ENCODE data around the gene CCL2.

The CCL2 gene

DNA sequence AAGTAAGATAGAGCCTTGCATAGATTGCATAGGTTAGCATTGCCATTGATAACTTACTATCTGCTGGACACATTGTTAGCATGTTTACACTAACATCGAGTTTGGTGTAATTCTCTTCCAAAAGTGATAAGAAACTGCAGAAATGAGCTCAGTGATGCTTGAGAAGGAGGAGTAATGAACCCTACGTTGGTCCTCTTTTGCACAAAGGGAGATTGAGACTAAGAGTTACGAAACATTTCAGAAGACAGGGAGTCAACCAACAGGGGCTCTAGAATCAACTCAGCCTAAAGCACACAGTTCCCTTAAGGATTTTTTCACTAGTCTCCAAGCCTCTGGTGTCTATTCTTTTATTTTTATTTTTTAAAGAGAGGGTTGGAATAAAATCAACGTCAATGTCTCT, 21.7 kb downstream of the CCL2 start:
- Mint-ChIP-seq H3K27me3 (ENCODE audit: low read depth) (peaks cover 3% of the 10 kb centered on the region), H3K4me1 (peaks cover 6% of the 10 kb centered on the region), H3K9me3 (no peaks in the 10 kb centered on the region), H3K27ac (no peak overlapping the region), H3K36me3 (ENCODE audit: low read depth) (no peaks in the 10 kb centered on the region), H3K4me3 (no peak overlapping the region)
- TF ChIP-seq, protein P1, sequence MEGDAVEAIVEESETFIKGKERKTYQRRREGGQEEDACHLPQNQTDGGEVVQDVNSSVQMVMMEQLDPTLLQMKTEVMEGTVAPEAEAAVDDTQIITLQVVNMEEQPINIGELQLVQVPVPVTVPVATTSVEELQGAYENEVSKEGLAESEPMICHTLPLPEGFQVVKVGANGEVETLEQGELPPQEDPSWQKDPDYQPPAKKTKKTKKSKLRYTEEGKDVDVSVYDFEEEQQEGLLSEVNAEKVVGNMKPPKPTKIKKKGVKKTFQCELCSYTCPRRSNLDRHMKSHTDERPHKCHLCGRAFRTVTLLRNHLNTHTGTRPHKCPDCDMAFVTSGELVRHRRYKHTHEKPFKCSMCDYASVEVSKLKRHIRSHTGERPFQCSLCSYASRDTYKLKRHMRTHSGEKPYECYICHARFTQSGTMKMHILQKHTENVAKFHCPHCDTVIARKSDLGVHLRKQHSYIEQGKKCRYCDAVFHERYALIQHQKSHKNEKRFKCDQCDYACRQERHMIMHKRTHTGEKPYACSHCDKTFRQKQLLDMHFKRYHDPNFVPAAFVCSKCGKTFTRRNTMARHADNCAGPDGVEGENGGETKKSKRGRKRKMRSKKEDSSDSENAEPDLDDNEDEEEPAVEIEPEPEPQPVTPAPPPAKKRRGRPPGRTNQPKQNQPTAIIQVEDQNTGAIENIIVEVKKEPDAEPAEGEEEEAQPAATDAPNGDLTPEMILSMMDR (IDR thresholded peaks at IDR 0.05; ENCODE audit: unreplicated experiment in 3 of 3): no peak

DNA sequence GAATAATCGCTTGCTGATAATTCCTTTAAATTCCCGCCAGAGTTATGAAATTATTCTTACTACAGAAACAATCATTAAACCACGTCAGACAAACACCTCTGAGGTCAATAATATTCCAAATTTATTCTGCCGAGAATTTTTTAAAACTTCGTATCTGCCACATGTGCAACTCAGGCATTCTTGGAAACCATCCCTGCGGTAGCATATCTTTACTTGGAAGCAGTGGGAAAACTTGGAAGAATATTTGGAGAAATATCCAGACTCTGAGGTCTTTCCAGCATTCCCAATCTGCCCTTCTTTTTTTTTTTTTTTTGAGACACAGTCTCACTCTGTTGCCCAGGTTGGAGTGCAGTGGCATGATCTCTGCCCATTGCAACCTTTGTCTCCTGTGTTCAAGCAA, 28.5 kb downstream of the CCL2 start:
- H3K27me3 Mint-ChIP-seq (ENCODE audit: low read depth): peaks cover 4% of the 10 kb centered on the region
- H3K4me3 Mint-ChIP-seq: no peak overlapping the region
- H3K36me3 Mint-ChIP-seq (ENCODE audit: low read depth): no peaks in the 10 kb centered on the region
- H3K4me1 Mint-ChIP-seq: peaks cover 6% of the 10 kb centered on the region
- H3K27ac Mint-ChIP-seq: no peak overlapping the region
- TF ChIP-seq, protein P1 (IDR thresholded peaks at IDR 0.05; ENCODE audit: unreplicated experiment in 3 of 3): no peak
- H3K9me3 Mint-ChIP-seq: no peaks in the 10 kb centered on the region

GRCh38 chr17:34285286-34285792, 30.3 kb downstream of the CCL2 start, which contains the start of gene CCL11:
CCL11 (plus strand) TSS chr17:34285742; CDS start chr17:34285809, 67 bp downstream.
- peak within 1 kb of the TSS in 1 of 3 experiments; percentile 21 for H3K27ac Mint-ChIP-seq
- H3K9me3 Mint-ChIP-seq: no peaks in the 10 kb centered on the region
- H3K27me3 Mint-ChIP-seq (ENCODE audit: low read depth): peaks cover 8% of the 10 kb centered on the region
- TF ChIP-seq, protein P1 (IDR thresholded peaks at IDR 0.05; ENCODE audit: unreplicated experiment in 3 of 3): no peak
- H3K4me1 Mint-ChIP-seq: peaks cover 6% of the 10 kb centered on the region
- no peak within 1 kb of the TSS for H3K4me3 Mint-ChIP-seq
- no peaks in the 10 kb centered on the region for H3K36me3 Mint-ChIP-seq (ENCODE audit: low read depth)

DNA sequence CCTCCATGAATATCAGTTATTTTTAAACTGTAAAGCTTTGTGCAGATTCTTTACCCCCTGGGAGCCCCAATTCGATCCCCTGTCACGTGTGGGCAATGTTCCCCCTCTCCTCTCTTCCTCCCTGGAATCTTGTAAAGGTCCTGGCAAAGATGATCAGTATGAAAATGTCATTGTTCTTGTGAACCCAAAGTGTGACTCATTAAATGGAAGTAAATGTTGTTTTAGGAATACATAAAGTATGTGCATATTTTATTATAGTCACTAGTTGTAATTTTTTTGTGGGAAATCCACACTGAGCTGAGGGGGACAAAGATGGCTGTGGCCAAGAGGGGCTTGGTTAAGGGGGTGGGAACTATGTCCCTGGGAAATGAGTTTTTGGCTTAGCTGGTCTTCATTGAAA, 32.8 kb downstream of the CCL2 start:
- TF ChIP-seq, protein P1 (IDR thresholded peaks at IDR 0.05; ENCODE audit: unreplicated experiment in 3 of 3): no peak
- peaks cover 6% of the 10 kb centered on the region for H3K4me1 Mint-ChIP-seq
- peaks cover 15% of the 10 kb centered on the region for H3K27me3 Mint-ChIP-seq (ENCODE audit: low read depth)
- H3K9me3 Mint-ChIP-seq: no peaks in the 10 kb centered on the region
- no peak overlapping the region for H3K27ac Mint-ChIP-seq
- H3K36me3 Mint-ChIP-seq (ENCODE audit: low read depth): no peaks in the 10 kb centered on the region
- H3K4me3 Mint-ChIP-seq: no peak overlapping the region

DNA sequence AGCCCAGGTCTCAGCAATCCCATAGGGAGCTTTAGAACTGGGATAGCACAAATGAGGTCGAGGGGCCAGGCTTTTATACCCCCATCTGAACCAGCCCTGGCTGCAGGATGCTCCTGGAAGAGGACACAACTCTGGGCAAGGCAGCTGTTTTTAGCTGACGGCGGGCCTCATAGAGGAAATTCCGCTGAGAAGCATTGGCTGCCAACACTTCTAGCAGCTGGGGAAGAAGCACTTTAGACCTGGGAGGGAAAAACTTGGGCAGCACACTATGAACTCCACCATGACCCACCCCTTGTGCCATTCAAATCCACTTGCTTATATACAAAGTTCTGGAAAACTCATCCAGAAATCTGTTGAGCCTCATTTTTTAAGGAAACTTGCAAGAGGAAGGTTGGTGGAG, 35.5 kb downstream of the CCL2 start:
- no peak overlapping the region for H3K27ac Mint-ChIP-seq
- peaks cover 15% of the 10 kb centered on the region for H3K27me3 Mint-ChIP-seq (ENCODE audit: low read depth)
- no peak overlapping the region for H3K4me3 Mint-ChIP-seq
- TF ChIP-seq, protein P1 (IDR thresholded peaks at IDR 0.05; ENCODE audit: unreplicated experiment in 3 of 3): no peak
- peaks cover under 1% of the 10 kb centered on the region for H3K4me1 Mint-ChIP-seq
- no peaks in the 10 kb centered on the region for H3K9me3 Mint-ChIP-seq
- no peaks in the 10 kb centered on the region for H3K36me3 Mint-ChIP-seq (ENCODE audit: low read depth)

GRCh38 chr17:34291721-34292348, 36.8 kb downstream of the CCL2 start:
- Mint-ChIP-seq H3K36me3 (ENCODE audit: low read depth) (no peaks in the 10 kb centered on the region), H3K4me1 (no peaks in the 10 kb centered on the region), H3K4me3 (no peak overlapping the region), H3K27me3 (ENCODE audit: low read depth) (peaks cover 15% of the 10 kb centered on the region), H3K9me3 (no peaks in the 10 kb centered on the region), H3K27ac (no peak overlapping the region)
- TF ChIP-seq, protein P1 (IDR thresholded peaks at IDR 0.05; ENCODE audit: unreplicated experiment in 3 of 3): no peak
